Thyroid gland (tissue), 4 donors: ENCODE results near the gene TLE5.

Experiments
- POLR2A ChIP-seq, 2 donors: fragments of 450-650 bp; IDR thresholded peaks; one replicate each; pipeline ENCODE4 v1.6.1; 2017; ENCODE audit warnings: antibody characterized with exemption in 2 of 2, mild to moderate bottlenecking in 2 of 2, moderate library complexity in 1 of 2
- TF ChIP-seq, protein P1 (sequence below), 6 experiments: fragments of 200-600 bp in 3 of 6; fragments of 450-650 bp in 3 of 6; sonication (generic) in 3 of 6; IDR thresholded peaks; one replicate each; pipeline ENCODE4 v1.5.1; 2016 to 2019; ENCODE audit warnings: antibody characterized with exemption in 6 of 6, mild to moderate bottlenecking in 2 of 6, inconsistent platforms in 1 of 6, moderate library complexity in 1 of 6

DNA sequence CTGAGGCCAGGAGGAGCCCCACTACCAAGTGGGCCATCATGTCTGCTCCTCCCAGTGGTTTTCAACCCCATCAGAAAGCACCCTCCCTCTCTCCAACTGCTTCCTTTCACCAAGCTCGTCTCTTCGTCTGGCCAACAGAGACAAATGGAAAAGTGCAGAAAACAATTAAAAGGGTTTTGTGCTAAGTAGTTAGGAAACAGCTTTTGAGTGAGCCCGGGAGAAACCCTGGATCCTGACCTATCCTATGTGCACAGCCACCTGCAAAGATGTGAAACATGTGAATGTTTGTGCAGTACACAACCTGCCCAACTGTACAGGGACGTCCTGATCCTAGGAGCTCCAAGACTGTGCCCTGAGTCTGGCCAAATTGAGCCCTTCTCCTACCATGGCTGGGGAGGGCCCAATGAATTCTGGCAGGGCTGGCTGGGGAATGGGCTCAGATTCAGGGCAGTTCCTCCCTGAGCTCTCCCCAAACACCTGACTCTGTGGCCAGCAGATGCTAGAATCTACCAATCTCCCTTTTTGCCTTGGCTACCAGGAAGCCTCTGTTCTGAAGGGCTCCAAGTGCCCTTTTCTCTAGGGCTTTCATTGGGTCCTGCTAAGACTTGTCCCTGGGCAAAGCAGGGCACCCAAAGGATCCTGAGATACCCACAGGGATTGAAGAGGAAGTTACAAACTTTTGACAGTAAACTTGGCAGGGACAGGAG is 7.9 kb downstream of the TLE5 start:
- TF ChIP-seq, protein P1, sequence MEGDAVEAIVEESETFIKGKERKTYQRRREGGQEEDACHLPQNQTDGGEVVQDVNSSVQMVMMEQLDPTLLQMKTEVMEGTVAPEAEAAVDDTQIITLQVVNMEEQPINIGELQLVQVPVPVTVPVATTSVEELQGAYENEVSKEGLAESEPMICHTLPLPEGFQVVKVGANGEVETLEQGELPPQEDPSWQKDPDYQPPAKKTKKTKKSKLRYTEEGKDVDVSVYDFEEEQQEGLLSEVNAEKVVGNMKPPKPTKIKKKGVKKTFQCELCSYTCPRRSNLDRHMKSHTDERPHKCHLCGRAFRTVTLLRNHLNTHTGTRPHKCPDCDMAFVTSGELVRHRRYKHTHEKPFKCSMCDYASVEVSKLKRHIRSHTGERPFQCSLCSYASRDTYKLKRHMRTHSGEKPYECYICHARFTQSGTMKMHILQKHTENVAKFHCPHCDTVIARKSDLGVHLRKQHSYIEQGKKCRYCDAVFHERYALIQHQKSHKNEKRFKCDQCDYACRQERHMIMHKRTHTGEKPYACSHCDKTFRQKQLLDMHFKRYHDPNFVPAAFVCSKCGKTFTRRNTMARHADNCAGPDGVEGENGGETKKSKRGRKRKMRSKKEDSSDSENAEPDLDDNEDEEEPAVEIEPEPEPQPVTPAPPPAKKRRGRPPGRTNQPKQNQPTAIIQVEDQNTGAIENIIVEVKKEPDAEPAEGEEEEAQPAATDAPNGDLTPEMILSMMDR (IDR thresholded peaks at IDR 0.05), result no peak
- TF ChIP-seq POLR2A (IDR thresholded peaks at IDR 0.05), result no peak
